ENCODE measurements around the gene ZBTB47.

DNA sequence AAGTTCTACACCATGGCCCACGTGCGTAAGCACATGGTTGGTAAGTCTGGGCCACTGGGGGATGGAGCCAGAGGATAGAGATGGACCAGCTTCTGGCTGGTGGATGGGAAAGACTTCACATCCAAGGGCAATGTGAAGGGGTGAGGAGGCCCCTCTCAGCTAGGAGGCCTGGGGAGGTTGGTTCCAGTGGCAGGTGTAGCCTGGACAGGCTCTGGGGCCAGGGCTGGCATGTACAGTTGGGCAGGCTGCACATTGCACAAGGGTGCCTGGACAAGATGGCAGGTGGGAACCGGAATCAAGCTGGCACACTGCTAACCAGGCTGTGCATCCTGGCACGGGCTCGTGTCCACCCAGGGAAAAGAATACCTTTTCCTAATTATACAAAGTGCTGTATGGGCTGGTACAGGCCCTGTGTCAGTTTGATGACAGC, 8.1 kb downstream of the ZBTB47 start:
- TF ChIP-seq, protein P1, sequence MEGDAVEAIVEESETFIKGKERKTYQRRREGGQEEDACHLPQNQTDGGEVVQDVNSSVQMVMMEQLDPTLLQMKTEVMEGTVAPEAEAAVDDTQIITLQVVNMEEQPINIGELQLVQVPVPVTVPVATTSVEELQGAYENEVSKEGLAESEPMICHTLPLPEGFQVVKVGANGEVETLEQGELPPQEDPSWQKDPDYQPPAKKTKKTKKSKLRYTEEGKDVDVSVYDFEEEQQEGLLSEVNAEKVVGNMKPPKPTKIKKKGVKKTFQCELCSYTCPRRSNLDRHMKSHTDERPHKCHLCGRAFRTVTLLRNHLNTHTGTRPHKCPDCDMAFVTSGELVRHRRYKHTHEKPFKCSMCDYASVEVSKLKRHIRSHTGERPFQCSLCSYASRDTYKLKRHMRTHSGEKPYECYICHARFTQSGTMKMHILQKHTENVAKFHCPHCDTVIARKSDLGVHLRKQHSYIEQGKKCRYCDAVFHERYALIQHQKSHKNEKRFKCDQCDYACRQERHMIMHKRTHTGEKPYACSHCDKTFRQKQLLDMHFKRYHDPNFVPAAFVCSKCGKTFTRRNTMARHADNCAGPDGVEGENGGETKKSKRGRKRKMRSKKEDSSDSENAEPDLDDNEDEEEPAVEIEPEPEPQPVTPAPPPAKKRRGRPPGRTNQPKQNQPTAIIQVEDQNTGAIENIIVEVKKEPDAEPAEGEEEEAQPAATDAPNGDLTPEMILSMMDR (IDR thresholded peaks at IDR 0.05), result no peak
- no peak for TF ChIP-seq POLR2A (IDR thresholded peaks at IDR 0.05)

Data from thyroid gland (tissue), 4 donors.